HG03095 (cell line): ENCODE measurements around the gene AGRN.
"Not testable (repeated sequence)": the region's sequence is repeated elsewhere in the genome, so short reads cannot be mapped to it uniquely, and the experiment has no call there.

Experiments
- ATAC-seq: cut with Tn5 transposase; IDR thresholded peaks from one replicate; pipeline ENCODE4 v1.9.1; 2021; ENCODE audit warnings: moderate library complexity; ENCODE audit not compliant: unreplicated experiment

Gene AGRN

GRCh38 chr1:1063945-1064831 lies 44.3 kb downstream of the AGRN start:
- ATAC-seq: peak; percentile 49

- no peak for ATAC-seq
Measured at GRCh38 chr1:1065265-1065939, 45.5 kb downstream of the AGRN start.

GRCh38 chr1:1065940-1066304 lies 46.0 kb downstream of the AGRN start:
- not testable (repeated sequence) for ATAC-seq

GRCh38 chr1:1066403-1067283 lies 46.7 kb downstream of the AGRN start:
- no peak for ATAC-seq

- no peak for ATAC-seq
Measured at GRCh38 chr1:1067284-1067859, 47.5 kb downstream of the AGRN start.

GRCh38 chr1:1067860-1068516 lies 48.1 kb downstream of the AGRN start:
- no peak for ATAC-seq

GRCh38 chr1:1068517-1069055 lies 48.7 kb downstream of the AGRN start:
- no peak for ATAC-seq

GRCh38 chr1:1069056-1069710 lies 49.3 kb downstream of the AGRN start:
- ATAC-seq: no peak

GRCh38 chr1:1069711-1070676 lies 50.1 kb downstream of the AGRN start:
- no peak for ATAC-seq

- ATAC-seq: no peak
Measured at GRCh38 chr1:1071486-1072298, 51.8 kb downstream of the AGRN start.

- ATAC-seq: no peak
Measured at GRCh38 chr1:1072299-1072848, 52.5 kb downstream of the AGRN start.

- ATAC-seq: no peak
Measured at GRCh38 chr1:1072849-1073742, 53.2 kb downstream of the AGRN start.

- ATAC-seq: no peak
Measured at GRCh38 chr1:1073743-1074587, 54.0 kb downstream of the AGRN start, which contains the start of gene RNF223. RNF223 (minus strand) TSS chr1:1074306; CDS start chr1:1072566, 1,740 bp downstream.

GRCh38 chr1:1074631-1075147 lies 54.8 kb downstream of the AGRN start:
- no peak for ATAC-seq
